Measurements from ENCODE around the gene SLC15A3.

- TF ChIP-seq CTCF (IDR thresholded peaks at IDR 0.05; ENCODE audit: low read depth, low read length, poor library complexity, severe bottlenecking) (no peak), EZH2phosphoT487 (IDR thresholded peaks at IDR 0.05; ENCODE audit: borderline replicate concordance, low read length) (no peak)
Observed at GRCh38 chr11:60942219-60942618, 9.8 kb downstream of the SLC15A3 start.

All from DOHH2 (cell line).